OCI-LY1 (cell line): ENCODE data around the gene OR51G2.

Experiments
- H2AFZ ChIP-seq: fragments of 200-600 bp; sonication (generic), shearing (Covaris generic); 2 replicates; pipeline ENCODE4 v1.6.0; 2014; ENCODE audit warnings: antibody characterized with exemption, mild to moderate bottlenecking, low read length
- H3F3A ChIP-seq: fragments of 200-600 bp; sonication (generic), shearing (Covaris generic); 2 replicates; pipeline ENCODE4 v1.6.0; 2014; ENCODE audit warnings: mild to moderate bottlenecking, antibody characterized with exemption, low read length, moderate library complexity; ENCODE audit not compliant: insufficient read depth
- H3K27ac ChIP-seq: fragments of 200-600 bp; sonication (generic); 2 replicates; pipeline ENCODE4 v1.5.1; 2014; ENCODE audit warnings: low read length, mixed run types, mild to moderate bottlenecking, low read depth; ENCODE audit not compliant: poor library complexity, severe bottlenecking
- H3K27me3 ChIP-seq: fragments of 200-600 bp; sonication (generic); 2 replicates; pipeline ENCODE4 v1.6.0; 2014; ENCODE audit warnings: antibody characterized with exemption, mild to moderate bottlenecking, low read length, moderate library complexity; ENCODE audit not compliant: insufficient read depth
- H3K36me3 ChIP-seq: fragments of 200-600 bp; sonication (generic); 2 replicates; pipeline ENCODE4 v1.6.1; 2014; ENCODE audit warnings: mild to moderate bottlenecking, antibody characterized with exemption, low read length, moderate library complexity, mixed read lengths; ENCODE audit not compliant: insufficient read depth
- H3K4me1 ChIP-seq: fragments of 200-600 bp; sonication (generic); 2 replicates; pipeline ENCODE4 v1.5.1; 2014; ENCODE audit warnings: mild to moderate bottlenecking, low read length, moderate library complexity; ENCODE audit not compliant: insufficient read depth, severe bottlenecking
- H3K4me2 ChIP-seq: fragments of 200-600 bp; sonication (generic), shearing (Covaris generic); 2 replicates; pipeline ENCODE4 v1.6.1; 2014; ENCODE audit warnings: low read length
- H3K4me3 ChIP-seq: fragments of 200-600 bp; sonication (generic); 2 replicates; pipeline ENCODE4 v1.5.1; 2014; ENCODE audit warnings: low read length, low read depth, mild to moderate bottlenecking, mixed read lengths; ENCODE audit not compliant: poor library complexity, severe bottlenecking
- H3K79me2 ChIP-seq: fragments of 200-600 bp; shearing (Covaris generic); 2 replicates; pipeline ENCODE4 v1.6.1; 2016; ENCODE audit warnings: mixed run types, low read length, mixed read lengths; ENCODE audit not compliant: insufficient read depth
- H3K9ac ChIP-seq: fragments of 200-600 bp; sonication (generic), shearing (Covaris generic); 2 replicates; pipeline ENCODE4 v1.6.1; 2014; ENCODE audit warnings: mild to moderate bottlenecking, low read length, mixed read lengths
- H3K9me2 ChIP-seq: fragments of 200-600 bp; sonication (generic), shearing (Covaris generic); 2 replicates; pipeline ENCODE4 v1.6.1; 2014; ENCODE audit warnings: low read depth, mild to moderate bottlenecking, low read length, mixed read lengths
- H3K9me3 ChIP-seq: fragments of 200-600 bp; shearing (Covaris generic); 2 replicates; pipeline ENCODE4 v1.6.1; 2014; ENCODE audit warnings: low read length, mixed read lengths
- H4K20me1 ChIP-seq: fragments of 200-600 bp; sonication (generic), shearing (Covaris generic); 2 replicates; pipeline ENCODE4 v1.6.0; 2016; ENCODE audit warnings: mild to moderate bottlenecking, low read length; ENCODE audit not compliant: insufficient read depth
- CTCF ChIP-seq: fragments of 200-600 bp; sonication (generic), shearing (Covaris generic); IDR thresholded peaks from 2 replicates; pipeline ENCODE4 v1.5.1; 2017; ENCODE audit warnings: mild to moderate bottlenecking, antibody characterized with exemption, low read length, moderate library complexity, mixed read lengths
- EZH2 ChIP-seq: fragments of 200-600 bp; sonication (generic), shearing (Covaris generic); IDR thresholded peaks from 2 replicates; pipeline ENCODE4 v1.8.0; 2017; ENCODE audit warnings: borderline replicate concordance, mixed run types, mild to moderate bottlenecking, antibody characterized with exemption, low read length, moderate library complexity, mixed read lengths

The OR51G2 gene

GRCh38 chr11:4922304-4922703 lies 3.2 kb upstream of the OR51G2 start:
- no peak overlapping the region for H2AFZ ChIP-seq
- H3K4me1 ChIP-seq, result no peaks in the 10 kb centered on the region
- no peaks in the 10 kb centered on the region for H3K9me2 ChIP-seq
- H3K79me2 ChIP-seq, result no peaks in the 10 kb centered on the region
- no peak overlapping the region for H3K27ac ChIP-seq
- H4K20me1 ChIP-seq, result no peaks in the 10 kb centered on the region
- H3K36me3 ChIP-seq, result no peaks in the 10 kb centered on the region
- H3K4me3 ChIP-seq, result no peak overlapping the region
- no peaks in the 10 kb centered on the region for H3F3A ChIP-seq
- no peaks in the 10 kb centered on the region for H3K9me3 ChIP-seq
- H3K4me2 ChIP-seq, result no peak overlapping the region
- TF ChIP-seq EZH2 (no peak), CTCF (no peak)
- no peaks in the 10 kb centered on the region for H3K27me3 ChIP-seq
- no peak overlapping the region for H3K9ac ChIP-seq

DNA sequence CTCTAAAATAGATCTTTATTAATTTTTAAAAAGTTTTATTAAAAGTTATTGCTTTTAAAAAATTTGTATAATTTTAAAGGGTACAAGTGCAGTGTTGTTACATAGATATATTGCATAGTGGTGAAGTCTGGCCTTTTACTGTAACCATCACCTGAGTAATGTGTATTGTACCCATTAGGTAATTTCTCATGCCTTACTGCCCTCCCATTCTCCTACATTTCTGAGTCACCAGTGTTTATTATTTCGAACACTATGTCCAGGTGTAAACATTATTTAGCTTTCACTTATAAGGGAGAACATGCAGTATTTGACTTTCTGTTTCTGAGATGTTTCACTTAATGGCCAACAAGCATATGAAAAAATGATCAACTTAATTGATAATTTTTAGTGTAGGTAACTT lies 2.6 kb upstream of the OR51G2 start:
- Histone ChIP-seq H3K4me1 (no peaks in the 10 kb centered on the region), H3F3A (no peaks in the 10 kb centered on the region), H4K20me1 (no peaks in the 10 kb centered on the region)

DNA sequence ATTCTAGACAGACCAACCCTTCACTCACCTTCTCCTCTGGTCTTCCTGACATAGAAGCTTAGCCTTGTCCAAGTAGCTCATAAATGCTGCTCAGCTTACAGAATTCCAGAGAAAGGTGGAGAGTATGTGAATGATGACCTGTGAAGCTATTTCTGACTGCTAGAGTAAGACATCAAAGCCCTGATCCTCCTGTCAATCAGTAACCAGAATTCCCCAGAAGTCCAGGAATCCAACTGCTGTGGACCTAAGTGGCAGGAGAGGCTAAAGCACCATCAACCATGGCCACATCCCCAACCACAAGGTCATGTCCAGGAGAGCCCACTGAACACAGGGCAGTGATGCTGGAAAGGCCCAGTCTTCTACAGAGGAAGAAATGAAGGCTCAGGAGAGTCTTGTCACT lies 2.6 kb downstream of the OR51G2 start:
- H3K4me2 ChIP-seq, result no peak overlapping the region
- no peaks in the 10 kb centered on the region for H3K27me3 ChIP-seq
- no peak overlapping the region for H3K27ac ChIP-seq
- H2AFZ ChIP-seq, result no peak overlapping the region
- TF ChIP-seq CTCF (no peak), EZH2 (no peak)
- no peaks in the 10 kb centered on the region for H4K20me1 ChIP-seq
- H3K9me3 ChIP-seq, result no peaks in the 10 kb centered on the region
- no peak overlapping the region for H3K9ac ChIP-seq
- no peak overlapping the region for H3K4me3 ChIP-seq
- H3K9me2 ChIP-seq, result no peaks in the 10 kb centered on the region
- H3F3A ChIP-seq, result no peaks in the 10 kb centered on the region
- no peaks in the 10 kb centered on the region for H3K79me2 ChIP-seq
- no peaks in the 10 kb centered on the region for H3K4me1 ChIP-seq
- no peaks in the 10 kb centered on the region for H3K36me3 ChIP-seq

More for the DNA sequence above, 2.6 kb upstream of the OR51G2 start:
- H2AFZ ChIP-seq, result no peak overlapping the region
- H3K9me3 ChIP-seq, result no peaks in the 10 kb centered on the region
- no peaks in the 10 kb centered on the region for H3K27me3 ChIP-seq
- no peaks in the 10 kb centered on the region for H3K79me2 ChIP-seq
- no peak overlapping the region for H3K9ac ChIP-seq
- H3K4me2 ChIP-seq, result no peak overlapping the region
- no peak overlapping the region for H3K4me3 ChIP-seq
- H3K9me2 ChIP-seq, result no peaks in the 10 kb centered on the region
- TF ChIP-seq CTCF, result no peak
- no peaks in the 10 kb centered on the region for H3K36me3 ChIP-seq
- H3K27ac ChIP-seq, result no peak overlapping the region
